H1 (cell line): Measurements from ENCODE around the gene PALM.

Experiments used
- ATF3 ChIP-seq: IDR thresholded peaks from 2 replicates; pipeline ENCODE4 v1.6.1; 2011; ENCODE audit warnings: low read depth, mild to moderate bottlenecking, low read length; ENCODE audit not compliant: insufficient read depth
- BACH1 ChIP-seq: IDR thresholded peaks from 2 replicates; pipeline ENCODE4 v1.6.1; 2012; ENCODE audit warnings: low read length, improper control_type of control experiment
- EGR1 ChIP-seq: IDR thresholded peaks from 2 replicates; pipeline ENCODE4 v1.6.1; 2011; ENCODE audit warnings: low read depth, low read length, borderline replicate concordance
- EP300 ChIP-seq, 2 experiments: IDR thresholded peaks; 1 replicate in 1 of 2; 2 replicates in 1 of 2; pipeline ENCODE4 v1.6.1; 2011 to 2012; ENCODE audit warnings: low read depth in 2 of 2, low read length in 2 of 2, mild to moderate bottlenecking in 2 of 2, borderline replicate concordance in 1 of 2, inconsistent platforms in 1 of 2, moderate library complexity in 1 of 2
- EZH2 ChIP-seq: fragments of 200-600 bp; sonication (generic); IDR thresholded peaks from 2 replicates; pipeline ENCODE4 v1.7.1; 2012; ENCODE audit warnings: low read depth, mild to moderate bottlenecking, moderate library complexity, low read length, inconsistent platforms; ENCODE audit not compliant: severe bottlenecking
- POU5F1 ChIP-seq: IDR thresholded peaks from 2 replicates; pipeline ENCODE4 v1.6.1; 2011; ENCODE audit warnings: low read depth, mild to moderate bottlenecking, low read length, moderate library complexity
- TAF1 ChIP-seq: IDR thresholded peaks from 2 replicates; pipeline ENCODE4 v1.6.1; 2011; ENCODE audit warnings: mild to moderate bottlenecking, low read depth, low read length
- YY1 ChIP-seq: IDR thresholded peaks from 2 replicates; pipeline ENCODE4 v1.6.1; 2011; ENCODE audit warnings: low read depth, mild to moderate bottlenecking, low read length
- ZNF274 ChIP-seq: IDR thresholded peaks from 2 replicates; pipeline ENCODE4 v1.7.0; 2012; ENCODE audit warnings: low read length, borderline replicate concordance; ENCODE audit errors: extremely low read depth

DNA sequence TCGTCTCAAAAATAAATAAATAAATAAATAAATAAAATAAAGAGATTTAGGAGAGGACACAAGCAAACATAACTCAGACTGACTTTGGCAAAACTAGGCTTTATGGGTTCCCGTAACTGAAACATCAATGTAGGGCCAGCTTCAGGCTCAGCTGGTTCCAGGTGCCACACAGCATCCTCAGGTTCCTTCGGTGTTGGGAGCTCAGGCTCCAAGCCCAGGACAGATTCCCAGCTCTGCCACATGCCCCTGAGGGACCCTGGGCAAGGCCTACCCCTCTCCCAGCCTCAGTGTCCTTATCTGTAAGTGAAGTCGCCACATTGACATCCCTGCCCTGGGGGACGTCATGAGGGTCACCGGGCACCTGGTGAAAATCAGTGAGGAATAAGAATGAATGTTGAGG, 60.9 kb downstream of the PALM start:
- TF ChIP-seq ATF3 (no peak), ZNF274 (no peak), POU5F1 (no peak), EZH2 (no peak), TAF1 (no peak), EP300 (IDR thresholded peaks at IDR 0.05; ENCODE audit: borderline replicate concordance in 1 of 2, low read depth in 2 of 2, low read length in 2 of 2) (no peak), BACH1 (no peak), EGR1 (no peak), YY1 (no peak)
